ENCODE measurements around the gene AP1S3. TPM values are rescaled to one million over a fixed set of nuclear protein-coding genes. Genes with fewer than 3 reads are reported as not detected.

Gene AP1S3
- total RNA-seq, 1 experiment from 2014 or later, result 66.3 TPM

DNA sequence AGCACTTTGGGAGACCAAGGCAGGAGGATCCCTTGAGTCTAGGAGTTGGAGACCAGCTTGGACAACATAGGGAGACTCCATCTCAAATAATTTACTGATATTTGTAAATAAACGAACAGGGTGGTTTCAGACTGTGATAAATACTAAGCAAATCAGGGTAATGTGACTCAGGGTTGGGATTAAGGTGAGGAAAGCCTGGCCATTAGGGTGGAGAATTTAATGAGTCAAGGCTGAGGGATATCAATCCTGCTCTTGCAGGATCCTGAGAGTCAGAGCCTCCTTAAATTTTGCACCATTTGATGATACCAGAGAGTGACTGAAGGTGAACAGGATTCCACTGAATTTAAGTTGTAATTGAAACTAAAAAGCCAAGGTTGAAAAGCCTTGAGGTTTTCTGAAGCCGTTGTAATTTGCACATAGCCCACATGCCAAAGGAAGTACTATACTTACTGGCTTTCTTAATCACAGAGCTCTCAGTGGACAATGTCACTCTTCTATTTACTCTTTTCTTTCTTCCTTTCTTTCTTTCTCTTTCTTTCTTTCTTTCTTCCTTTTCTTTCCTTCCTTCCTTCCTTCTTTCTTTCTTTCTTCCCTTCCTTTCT, 28.6 kb upstream of the AP1S3 start:
- no peak overlapping the region for H3K4me3 ChIP-seq (ENCODE audit: low read depth in 2 of 2, low read length in 2 of 2)
- no TSS peak for BruUV-seq (replicated peaks)
- POLR2A ChIA-PET, result no interaction called here
- in situ Hi-C loops (cut with HindIII; ENCODE audit: low pct_unique_long_range_greater_than_20kb, low sequenced_read_pairs) (no loop called here), intact Hi-C loops (cut with micrococcal nuclease; ENCODE audit: unreplicated experiment) (no loop called here)
- peaks cover 8% of the 10 kb centered on the region; the same call in 1 of the 2 replicates for H3K4me1 ChIP-seq (ENCODE audit: control insufficient read depth, insufficient read depth, low read length)
- ATAC-seq (no peak), DNase-seq (ENCODE audit: low read depth, low spot score) (no peak)
- CTCF ChIA-PET, result no interaction called here
- H3K27ac ChIP-seq (ENCODE audit: low read length), result no peak overlapping the region
- no peaks in the 10 kb centered on the region for H3K9me3 ChIP-seq (ENCODE audit: control insufficient read depth, insufficient read depth, low read depth, low read length)
- no peak for TF ChIP-seq SIN3A (IDR thresholded peaks at IDR 0.05; ENCODE audit: borderline replicate concordance, insufficient read depth, low read depth, low read length)
- TF ChIP-seq, protein P1, sequence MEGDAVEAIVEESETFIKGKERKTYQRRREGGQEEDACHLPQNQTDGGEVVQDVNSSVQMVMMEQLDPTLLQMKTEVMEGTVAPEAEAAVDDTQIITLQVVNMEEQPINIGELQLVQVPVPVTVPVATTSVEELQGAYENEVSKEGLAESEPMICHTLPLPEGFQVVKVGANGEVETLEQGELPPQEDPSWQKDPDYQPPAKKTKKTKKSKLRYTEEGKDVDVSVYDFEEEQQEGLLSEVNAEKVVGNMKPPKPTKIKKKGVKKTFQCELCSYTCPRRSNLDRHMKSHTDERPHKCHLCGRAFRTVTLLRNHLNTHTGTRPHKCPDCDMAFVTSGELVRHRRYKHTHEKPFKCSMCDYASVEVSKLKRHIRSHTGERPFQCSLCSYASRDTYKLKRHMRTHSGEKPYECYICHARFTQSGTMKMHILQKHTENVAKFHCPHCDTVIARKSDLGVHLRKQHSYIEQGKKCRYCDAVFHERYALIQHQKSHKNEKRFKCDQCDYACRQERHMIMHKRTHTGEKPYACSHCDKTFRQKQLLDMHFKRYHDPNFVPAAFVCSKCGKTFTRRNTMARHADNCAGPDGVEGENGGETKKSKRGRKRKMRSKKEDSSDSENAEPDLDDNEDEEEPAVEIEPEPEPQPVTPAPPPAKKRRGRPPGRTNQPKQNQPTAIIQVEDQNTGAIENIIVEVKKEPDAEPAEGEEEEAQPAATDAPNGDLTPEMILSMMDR (IDR thresholded peaks at IDR 0.05), result no peak
- no peak for TF ChIP-seq POLR2AphosphoS5 (IDR thresholded peaks at IDR 0.05; ENCODE audit: low read depth, low read length)
- TF ChIP-seq, protein P2, sequence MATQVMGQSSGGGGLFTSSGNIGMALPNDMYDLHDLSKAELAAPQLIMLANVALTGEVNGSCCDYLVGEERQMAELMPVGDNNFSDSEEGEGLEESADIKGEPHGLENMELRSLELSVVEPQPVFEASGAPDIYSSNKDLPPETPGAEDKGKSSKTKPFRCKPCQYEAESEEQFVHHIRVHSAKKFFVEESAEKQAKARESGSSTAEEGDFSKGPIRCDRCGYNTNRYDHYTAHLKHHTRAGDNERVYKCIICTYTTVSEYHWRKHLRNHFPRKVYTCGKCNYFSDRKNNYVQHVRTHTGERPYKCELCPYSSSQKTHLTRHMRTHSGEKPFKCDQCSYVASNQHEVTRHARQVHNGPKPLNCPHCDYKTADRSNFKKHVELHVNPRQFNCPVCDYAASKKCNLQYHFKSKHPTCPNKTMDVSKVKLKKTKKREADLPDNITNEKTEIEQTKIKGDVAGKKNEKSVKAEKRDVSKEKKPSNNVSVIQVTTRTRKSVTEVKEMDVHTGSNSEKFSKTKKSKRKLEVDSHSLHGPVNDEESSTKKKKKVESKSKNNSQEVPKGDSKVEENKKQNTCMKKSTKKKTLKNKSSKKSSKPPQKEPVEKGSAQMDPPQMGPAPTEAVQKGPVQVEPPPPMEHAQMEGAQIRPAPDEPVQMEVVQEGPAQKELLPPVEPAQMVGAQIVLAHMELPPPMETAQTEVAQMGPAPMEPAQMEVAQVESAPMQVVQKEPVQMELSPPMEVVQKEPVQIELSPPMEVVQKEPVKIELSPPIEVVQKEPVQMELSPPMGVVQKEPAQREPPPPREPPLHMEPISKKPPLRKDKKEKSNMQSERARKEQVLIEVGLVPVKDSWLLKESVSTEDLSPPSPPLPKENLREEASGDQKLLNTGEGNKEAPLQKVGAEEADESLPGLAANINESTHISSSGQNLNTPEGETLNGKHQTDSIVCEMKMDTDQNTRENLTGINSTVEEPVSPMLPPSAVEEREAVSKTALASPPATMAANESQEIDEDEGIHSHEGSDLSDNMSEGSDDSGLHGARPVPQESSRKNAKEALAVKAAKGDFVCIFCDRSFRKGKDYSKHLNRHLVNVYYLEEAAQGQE (IDR thresholded peaks at IDR 0.05; ENCODE audit: insufficient read depth in 1 of 2, low read depth in 2 of 2, low read length in 1 of 2), result no peak
- no peak for TF ChIP-seq TCF7L2 (IDR thresholded peaks at IDR 0.05; ENCODE audit: low read depth, low read length)
- no peaks in the 10 kb centered on the region for H3K27me3 ChIP-seq (ENCODE audit: control insufficient read depth, insufficient read depth, low read length)
- no peaks in the 10 kb centered on the region for H3K36me3 ChIP-seq (ENCODE audit: control insufficient read depth, insufficient read depth, low read length)

DNA sequence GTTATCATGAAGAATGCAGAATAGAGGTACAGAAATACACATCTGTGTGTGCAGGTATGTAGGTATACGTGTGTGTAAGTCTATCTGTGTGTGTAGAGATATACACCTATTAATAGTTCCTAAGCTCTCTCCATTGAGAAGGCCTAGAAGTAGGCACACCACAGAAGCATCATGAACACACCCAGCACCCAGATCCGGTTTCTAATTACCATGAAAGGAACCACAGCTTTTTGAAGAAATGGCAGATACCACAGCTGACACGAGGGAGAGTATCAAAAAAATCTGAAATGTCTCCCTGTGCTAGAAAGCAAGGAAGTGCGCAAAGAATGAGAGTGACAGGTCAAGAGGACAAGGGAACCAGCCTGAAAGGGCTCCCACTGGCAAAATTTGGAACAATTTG, 27.7 kb upstream of the AP1S3 start:
- H3K27ac ChIP-seq (ENCODE audit: low read length), result no peak overlapping the region
- in situ Hi-C loops (cut with HindIII; ENCODE audit: low pct_unique_long_range_greater_than_20kb, low sequenced_read_pairs), result no loop called here
- intact Hi-C loops (cut with micrococcal nuclease; ENCODE audit: unreplicated experiment), result no loop called here
- TF ChIP-seq, protein P1 (IDR thresholded peaks at IDR 0.05), result no peak
- TF ChIP-seq, protein P2 (IDR thresholded peaks at IDR 0.05; ENCODE audit: insufficient read depth in 1 of 2, low read depth in 2 of 2, low read length in 1 of 2), result no peak
- TF ChIP-seq POLR2AphosphoS5 (IDR thresholded peaks at IDR 0.05; ENCODE audit: low read depth, low read length) (no peak), TCF7L2 (IDR thresholded peaks at IDR 0.05; ENCODE audit: low read depth, low read length) (no peak), SIN3A (IDR thresholded peaks at IDR 0.05; ENCODE audit: borderline replicate concordance, insufficient read depth, low read depth, low read length) (no peak)
- DNase-seq (ENCODE audit: low read depth, low spot score) (no peak), ATAC-seq (no peak)
- no peaks in the 10 kb centered on the region for H3K36me3 ChIP-seq (ENCODE audit: control insufficient read depth, insufficient read depth, low read length)
- CTCF ChIA-PET, result no interaction called here
- BruUV-seq (replicated peaks), result no TSS peak
- H3K27me3 ChIP-seq (ENCODE audit: control insufficient read depth, insufficient read depth, low read length), result no peaks in the 10 kb centered on the region
- no peaks in the 10 kb centered on the region for H3K9me3 ChIP-seq (ENCODE audit: control insufficient read depth, insufficient read depth, low read depth, low read length)
- POLR2A ChIA-PET, result no interaction called here
- H3K4me1 ChIP-seq (ENCODE audit: control insufficient read depth, insufficient read depth, low read length), result peaks cover 15% of the 10 kb centered on the region; the same call in 1 of the 2 replicates
- no peak overlapping the region for H3K4me3 ChIP-seq (ENCODE audit: low read depth in 2 of 2, low read length in 2 of 2)
